GM23248 (cell line): ENCODE data around the gene WFDC5. TPM values are rescaled to one million over a fixed set of nuclear protein-coding genes. Genes with fewer than 3 reads are reported as not detected.

ENCODE experiments used
- DNase-seq: peaks from one replicate; pipeline ENCODE4 v3.0.0-alpha.2; 2015
- H2AFZ ChIP-seq: fragments of 200-600 bp; sonication (generic); 2 replicates; pipeline ENCODE4 v1.6.1; 2016; ENCODE audit warnings: antibody characterized with exemption
- H3F3A ChIP-seq: fragments of 200-600 bp; sonication (generic); 2 replicates; pipeline ENCODE4 v1.6.1; 2016; ENCODE audit warnings: mild to moderate bottlenecking, antibody characterized with exemption, mixed run types; ENCODE audit not compliant: insufficient read depth
- H3K27ac ChIP-seq: fragments of 200-600 bp; sonication (generic); 2 replicates; pipeline ENCODE4 v1.5.1; 2016; ENCODE audit warnings: mild to moderate bottlenecking
- H3K27me3 ChIP-seq: fragments of 200-600 bp; sonication (generic); replicated peaks from 2 replicates; pipeline ENCODE4 v1.6.1; 2016; ENCODE audit warnings: mild to moderate bottlenecking; ENCODE audit not compliant: insufficient read depth
- H3K36me3 ChIP-seq: fragments of 200-600 bp; sonication (generic); 2 replicates; pipeline ENCODE4 v1.6.1; 2016; ENCODE audit warnings: low read depth, mild to moderate bottlenecking
- H3K4me1 ChIP-seq: fragments of 200-600 bp; sonication (generic); 2 replicates; pipeline ENCODE4 v1.6.1; 2016; ENCODE audit warnings: mild to moderate bottlenecking; ENCODE audit not compliant: insufficient read depth
- H3K4me2 ChIP-seq: fragments of 200-600 bp; sonication (generic); one replicate; pipeline ENCODE4 v1.6.1; 2016; ENCODE audit warnings: mild to moderate bottlenecking; ENCODE audit not compliant: unreplicated experiment
- H3K4me3 ChIP-seq: fragments of 200-600 bp; sonication (generic); 2 replicates; pipeline ENCODE4 v1.5.1; 2016; ENCODE audit warnings: mild to moderate bottlenecking
- H3K79me2 ChIP-seq: fragments of 200-600 bp; sonication (generic); 2 replicates; pipeline ENCODE4 v1.6.1; 2016; ENCODE audit warnings: mild to moderate bottlenecking; ENCODE audit not compliant: insufficient read depth
- H3K9ac ChIP-seq: fragments of 200-600 bp; sonication (generic); 2 replicates; pipeline ENCODE4 v1.6.1; 2016; ENCODE audit warnings: mild to moderate bottlenecking
- H3K9me2 ChIP-seq: fragments of 200-600 bp; sonication (generic); 2 replicates; pipeline ENCODE4 v1.6.1; 2016; ENCODE audit warnings: mixed run types, mild to moderate bottlenecking, moderate library complexity; ENCODE audit not compliant: insufficient read depth
- H3K9me3 ChIP-seq: fragments of 200-600 bp; sonication (generic); one replicate; pipeline ENCODE4 v1.6.1; 2017; ENCODE audit warnings: low read depth
- H4K20me1 ChIP-seq: fragments of 200-600 bp; sonication (generic); 2 replicates; pipeline ENCODE4 v1.6.0; 2016; ENCODE audit not compliant: insufficient read depth
- EZH2 ChIP-seq: fragments of 200-600 bp; sonication (generic); IDR thresholded peaks from 2 replicates; pipeline ENCODE4 v1.6.1; 2018; ENCODE audit warnings: antibody characterized with exemption, mild to moderate bottlenecking; ENCODE audit not compliant: insufficient read depth, poor library complexity, severe bottlenecking
- EZH2phosphoT487 ChIP-seq: fragments of 200-600 bp; sonication (generic); IDR thresholded peaks from 2 replicates; pipeline ENCODE4 v1.6.1; 2018; ENCODE audit warnings: antibody characterized with exemption, moderate library complexity, mild to moderate bottlenecking, low read depth; ENCODE audit not compliant: insufficient read depth
- WGBS, 2 experiments: methylation state at CpG; one replicate each; pipeline ENCODE4 v1.1.6; 2015 to 2017; ENCODE audit warnings: low lambda C conversion rate in 2 of 2, low coverage in 1 of 2; ENCODE audit errors: missing lambda C conversion rate in 2 of 2; 5-methylcytosine and 5-hydroxymethylcytosine counted together
- in situ Hi-C: fragments of 300-500 bp; cut with MboI; formaldehyde crosslinking; loops from 2 replicates; pipeline ENCODE4 v1.15.0; 2020
- polyA plus RNA-seq: library from polyadenylated mRNA; unstranded; fragments of >200 nt; fragmentation: Nextera tagmentation; extraction: Ambion mirVana; gene quantifications from 2 replicates; pipeline ENCODE4 v1.2.1, GENCODE V29; 2016
- total RNA-seq: library from RNA; depleted of rRNA; stranded (reverse); fragments of >200 nt; shearing (Covaris generic); gene quantifications from 2 replicates; pipeline ENCODE4 v1.2.3, GENCODE V29; 2014

The WFDC5 gene
- total and polyA plus RNA-seq, 2 experiments from 2014 or later, result not detected

DNA sequence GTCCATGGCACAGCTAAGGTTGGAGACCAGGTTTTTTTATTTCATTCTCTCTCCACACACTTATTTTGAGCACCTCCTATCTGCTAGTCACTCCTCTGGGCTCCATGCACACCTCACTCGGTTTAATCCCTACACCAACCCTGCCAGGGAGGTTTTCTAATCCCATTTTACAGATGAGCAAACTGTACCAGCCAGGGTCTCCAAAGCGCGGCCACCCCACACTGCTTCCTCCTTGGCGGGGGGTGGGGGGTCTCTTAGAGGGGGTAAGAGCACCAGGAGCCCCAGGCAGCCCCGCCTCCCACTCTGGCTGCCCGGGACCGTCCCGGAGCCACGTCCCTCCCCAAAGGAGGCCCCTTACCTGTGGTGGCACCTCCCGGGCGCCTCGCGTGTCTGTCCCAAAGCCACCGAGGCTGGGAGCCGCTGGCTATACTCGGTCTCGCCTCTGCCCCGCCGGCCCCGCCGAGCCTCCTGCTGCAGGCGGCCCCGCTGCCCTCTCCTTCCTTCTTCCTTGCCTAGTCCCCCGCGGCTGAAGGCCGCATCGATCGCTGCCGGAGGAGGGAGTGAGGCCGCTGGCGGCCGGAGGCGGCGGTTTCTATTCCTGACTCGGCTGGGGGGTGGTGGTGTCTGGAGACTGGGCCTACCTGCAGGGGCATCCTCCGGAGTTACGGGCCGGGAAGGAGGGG lies 14.3 kb downstream of the WFDC5 start, which contains the start of gene KCNS1:
Gene KCNS1, minus strand, starts transcription at position 565 of the 683 bp plus-strand sequence. CDS start 1,891 bp downstream, outside the sequence.
- in situ Hi-C loops, result no loop called here
- no peak for TF ChIP-seq EZH2phosphoT487
- TF ChIP-seq EZH2, result no peak
- H3K79me2 ChIP-seq, result no peaks in the 10 kb centered on the region
- no peak within 1 kb of the TSS for H3K9ac ChIP-seq
- 28 to 31% methylated on average over 31 to 38 of the region's 38 CpGs for WGBS, 2 experiments
- no peak within 1 kb of the TSS for H3K4me2 ChIP-seq
- no peaks in the 10 kb centered on the region for H3K9me3 ChIP-seq
- H3K27me3 ChIP-seq, result 0 out of 2 replicates have a peak, but pooled peaks cover 3% of the 10 kb centered on the region
- H4K20me1 ChIP-seq, result no peaks in the 10 kb centered on the region
- H3K4me1 ChIP-seq, result peaks cover 5% of the 10 kb centered on the region; the same call in 1 of the 2 replicates
- DNase-seq, result no peak
- no peak within 1 kb of the TSS for H3K4me3 ChIP-seq
- 0 out of 2 replicates have a peak, but pooled peaks cover 3% of the 10 kb centered on the region for H3F3A ChIP-seq
- H3K27ac ChIP-seq, result no peak within 1 kb of the TSS
- H3K36me3 ChIP-seq, result no peaks in the 10 kb centered on the region
- no peaks in the 10 kb centered on the region for H3K9me2 ChIP-seq
- 0 out of 2 replicates have a peak within 1 kb of the TSS, but pooled peaks have one; percentile 29 for H2AFZ ChIP-seq

DNA sequence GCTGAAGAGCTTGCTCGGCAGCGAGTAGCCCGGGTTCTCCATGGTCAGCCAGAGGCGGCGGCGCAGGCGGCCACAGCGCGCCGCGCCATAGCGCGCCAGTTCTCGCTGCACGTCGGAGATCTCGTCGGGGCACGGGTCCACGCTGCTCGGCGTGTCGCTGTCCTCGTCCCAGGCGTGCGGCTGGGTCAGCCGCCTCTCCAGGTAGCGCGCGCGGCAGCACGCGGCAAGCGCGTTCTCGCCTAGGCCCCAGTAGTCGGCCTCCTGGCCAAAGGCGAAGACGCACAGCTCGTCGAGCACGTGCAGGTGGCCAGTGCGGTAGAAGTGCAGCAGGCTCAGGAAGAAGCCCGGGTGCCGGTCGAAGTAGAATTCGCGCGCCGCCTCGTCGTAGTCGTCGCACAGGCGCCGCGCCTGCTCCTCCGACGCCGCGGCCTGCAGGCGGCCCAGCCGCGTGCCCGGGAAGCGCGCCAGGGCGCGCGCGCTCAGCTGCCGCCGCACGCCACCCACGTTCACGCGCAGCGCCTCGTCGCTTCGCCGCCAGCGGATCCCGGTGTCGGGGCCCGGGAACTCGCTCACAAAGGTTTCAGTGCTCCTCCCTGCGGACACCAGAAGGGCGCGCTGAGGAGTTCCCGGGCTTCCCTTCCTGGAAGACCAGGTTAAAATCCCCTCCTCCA lies 16.7 kb downstream of the WFDC5 start:
- Histone ChIP-seq H2AFZ (peak overlapping the region; percentile 66), H4K20me1 (no peaks in the 10 kb centered on the region), H3K4me2 (peak overlapping the region; percentile 38), H3K79me2 (no peaks in the 10 kb centered on the region), H3K9ac (no peak overlapping the region), H3K4me1 (peaks cover 5% of the 10 kb centered on the region), H3F3A (no peaks in the 10 kb centered on the region), H3K9me2 (no peaks in the 10 kb centered on the region), H3K36me3 (no peaks in the 10 kb centered on the region), H3K27me3 (0 out of 2 replicates have a peak, but pooled peaks cover 3% of the 10 kb centered on the region), H3K9me3 (no peaks in the 10 kb centered on the region), H3K4me3 (peak overlapping the region; percentile 50), H3K27ac (no peak overlapping the region)
- TF ChIP-seq EZH2, result no peak
- TF ChIP-seq EZH2phosphoT487, result no peak
- in situ Hi-C loops, result loop anchor here (10.0 kb wide), 2 partner anchors 53 to 83 kb away; no protein-coding TSS in a partner anchor
- 13 to 16% methylated on average over 80 to 87 of the region's 91 CpGs for WGBS, 2 experiments
- peak; percentile 63 for DNase-seq

DNA sequence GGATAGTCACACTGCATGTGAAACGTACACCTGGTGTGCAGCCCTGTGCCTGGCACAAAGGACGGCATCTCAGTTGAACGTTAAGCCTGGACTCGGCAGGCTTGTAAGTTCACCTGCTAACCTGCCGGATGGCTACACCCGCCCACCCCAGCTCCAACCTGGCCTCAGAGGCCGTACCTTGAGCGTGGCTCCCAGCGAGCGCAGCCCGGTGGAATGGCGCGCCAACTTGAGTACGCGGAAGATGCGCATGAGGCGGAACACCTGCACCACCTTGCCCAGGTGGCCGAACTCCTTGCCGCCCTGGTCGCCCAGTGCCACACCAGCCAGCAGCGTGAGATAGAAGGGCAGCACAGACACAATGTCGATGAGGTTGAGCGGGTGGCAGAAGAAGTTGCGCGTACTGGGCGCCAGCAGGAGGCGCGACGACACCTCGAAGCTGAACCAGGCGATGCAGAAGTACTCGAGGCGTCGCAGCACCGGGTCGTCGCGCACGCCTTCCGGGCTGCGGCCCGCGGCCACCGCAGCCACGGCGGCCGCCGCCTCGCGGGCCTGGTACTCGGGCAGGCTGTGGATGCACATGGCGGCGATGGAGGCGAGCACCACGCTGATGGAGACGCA lies 17.4 kb downstream of the WFDC5 start:
- peak; percentile 61 for DNase-seq
- H3K4me1 ChIP-seq, result peaks cover 5% of the 10 kb centered on the region
- no peaks in the 10 kb centered on the region for H3K9me2 ChIP-seq
- H3K4me2 ChIP-seq, result peak overlapping the region; percentile 38
- no peaks in the 10 kb centered on the region for H4K20me1 ChIP-seq
- in situ Hi-C loops, result loop anchor here (10.0 kb wide), 2 partner anchors 53 to 83 kb away; no protein-coding TSS in a partner anchor
- H2AFZ ChIP-seq, result peak overlapping the region; percentile 66
- TF ChIP-seq EZH2phosphoT487 (no peak), EZH2 (no peak)
- H3K4me3 ChIP-seq, result peak overlapping the region; percentile 50
- H3K36me3 ChIP-seq, result no peaks in the 10 kb centered on the region
- H3K79me2 ChIP-seq, result no peaks in the 10 kb centered on the region
- no peaks in the 10 kb centered on the region for H3F3A ChIP-seq
- H3K9ac ChIP-seq, result no peak overlapping the region
- no peaks in the 10 kb centered on the region for H3K9me3 ChIP-seq
- 36 to 41% methylated on average over 54 to 55 of the region's 56 CpGs for WGBS, 2 experiments
- 0 out of 2 replicates have a peak, but pooled peaks cover 3% of the 10 kb centered on the region for H3K27me3 ChIP-seq
- no peak overlapping the region for H3K27ac ChIP-seq

DNA sequence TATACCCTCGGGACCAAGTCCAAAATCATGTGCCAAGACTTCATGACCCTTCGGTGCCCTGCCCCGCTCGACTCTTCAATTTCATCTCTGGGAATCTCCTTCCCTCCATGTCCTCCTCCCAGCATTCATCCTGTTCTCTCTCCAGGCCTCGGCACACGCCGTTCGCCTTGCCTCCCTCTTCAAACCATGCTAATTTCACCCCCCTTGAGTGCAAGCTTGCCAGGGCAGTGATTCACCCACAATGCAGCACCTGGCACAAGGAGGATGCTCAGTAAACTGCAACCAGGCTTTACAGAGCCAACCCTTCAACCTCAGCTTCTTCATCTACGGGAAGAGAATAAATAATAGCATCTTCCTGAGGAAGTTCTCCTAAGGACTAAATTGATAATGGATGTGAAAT lies 18.2 kb downstream of the WFDC5 start:
- Histone ChIP-seq H4K20me1 (no peaks in the 10 kb centered on the region), H3K4me2 (no peak overlapping the region), H2AFZ (no peak overlapping the region), H3K27me3 (0 out of 2 replicates have a peak, but pooled peaks cover 3% of the 10 kb centered on the region), H3K36me3 (no peaks in the 10 kb centered on the region), H3K9me3 (no peaks in the 10 kb centered on the region), H3K4me3 (no peak overlapping the region), H3K9me2 (no peaks in the 10 kb centered on the region), H3K79me2 (no peaks in the 10 kb centered on the region), H3K4me1 (peaks cover 5% of the 10 kb centered on the region), H3K27ac (no peak overlapping the region), H3F3A (no peaks in the 10 kb centered on the region), H3K9ac (no peak overlapping the region)
- in situ Hi-C loops, result loop anchor here (10.0 kb wide), 2 partner anchors 52 to 82 kb away; no protein-coding TSS in a partner anchor
- WGBS, 2 experiments, result 88% methylated on average over 9 of the region's 9 CpGs
- no peak for DNase-seq
- TF ChIP-seq EZH2 (no peak), EZH2phosphoT487 (no peak)
